NB4 (cell line): ENCODE measurements around the gene PLXNC1.

Experiments used
- DNase-seq: peaks from one replicate; pipeline ENCODE4 v3.0.0; 2010; ENCODE audit warnings: low read depth
- H3K4me3 ChIP-seq: one replicate; pipeline ENCODE4 v1.5.1; 2011; ENCODE audit warnings: mild to moderate bottlenecking, low read depth, low read length, moderate library complexity
- CTCF ChIP-seq: IDR thresholded peaks from one replicate; pipeline ENCODE4 v1.5.1; 2012; ENCODE audit warnings: low read depth, low read length
- MYC ChIP-seq: IDR thresholded peaks from 2 replicates; pipeline ENCODE4 v1.6.1; 2011; ENCODE audit warnings: low read depth, low read length
- POLR2A ChIP-seq: IDR thresholded peaks from 2 replicates; pipeline ENCODE4 v1.6.1; 2011; ENCODE audit warnings: mild to moderate bottlenecking; ENCODE audit not compliant: insufficient read length; ENCODE audit errors: extremely low read depth
- TF ChIP-seq, protein P1 (sequence below): IDR thresholded peaks from 2 replicates; pipeline ENCODE4 v1.6.1; 2011; ENCODE audit warnings: low read depth, low read length

The PLXNC1 gene

DNA sequence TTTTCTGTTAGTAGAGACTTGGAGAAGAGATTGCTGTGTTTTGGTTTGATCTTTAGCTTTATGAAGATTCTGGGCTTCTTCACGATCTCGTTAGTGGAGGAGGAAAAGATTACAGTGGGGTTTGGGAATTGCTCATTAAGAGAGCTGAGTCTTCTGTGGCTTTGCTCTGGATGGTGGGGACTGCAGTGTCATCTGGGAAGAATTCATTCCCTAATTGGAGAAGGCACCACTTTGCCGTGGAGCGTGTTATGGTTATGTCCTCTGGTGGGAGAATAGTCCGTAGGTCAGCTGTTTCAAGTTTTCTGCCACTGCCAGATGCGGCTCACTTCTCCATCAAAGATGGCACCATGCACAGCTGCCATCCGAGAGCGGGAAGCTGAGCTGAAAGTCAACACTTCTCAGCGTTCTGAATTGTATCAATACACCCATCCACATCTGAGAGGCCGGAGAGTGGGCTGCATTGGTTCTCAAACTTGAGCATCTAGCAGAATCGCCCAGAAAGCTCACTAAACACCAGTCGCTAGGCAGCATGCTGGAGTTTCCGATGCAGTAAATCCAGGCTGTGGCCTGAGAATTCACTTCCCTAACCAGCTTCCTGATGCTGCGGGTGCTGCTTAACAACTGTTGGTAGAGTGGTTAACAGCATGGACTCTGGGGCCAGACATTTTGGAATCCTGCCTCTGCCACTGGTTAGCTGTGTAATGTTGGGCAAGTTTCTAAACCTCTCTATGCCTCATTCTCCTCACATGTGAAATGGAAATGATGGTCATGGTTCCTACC, 117.8 kb downstream of the PLXNC1 start:
- TF ChIP-seq MYC = no peak
- TF ChIP-seq, protein P1, sequence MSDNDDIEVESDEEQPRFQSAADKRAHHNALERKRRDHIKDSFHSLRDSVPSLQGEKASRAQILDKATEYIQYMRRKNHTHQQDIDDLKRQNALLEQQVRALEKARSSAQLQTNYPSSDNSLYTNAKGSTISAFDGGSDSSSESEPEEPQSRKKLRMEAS = no peak
- no peak for TF ChIP-seq POLR2A
- no peak for TF ChIP-seq CTCF
- DNase-seq = peak; percentile 23

DNA sequence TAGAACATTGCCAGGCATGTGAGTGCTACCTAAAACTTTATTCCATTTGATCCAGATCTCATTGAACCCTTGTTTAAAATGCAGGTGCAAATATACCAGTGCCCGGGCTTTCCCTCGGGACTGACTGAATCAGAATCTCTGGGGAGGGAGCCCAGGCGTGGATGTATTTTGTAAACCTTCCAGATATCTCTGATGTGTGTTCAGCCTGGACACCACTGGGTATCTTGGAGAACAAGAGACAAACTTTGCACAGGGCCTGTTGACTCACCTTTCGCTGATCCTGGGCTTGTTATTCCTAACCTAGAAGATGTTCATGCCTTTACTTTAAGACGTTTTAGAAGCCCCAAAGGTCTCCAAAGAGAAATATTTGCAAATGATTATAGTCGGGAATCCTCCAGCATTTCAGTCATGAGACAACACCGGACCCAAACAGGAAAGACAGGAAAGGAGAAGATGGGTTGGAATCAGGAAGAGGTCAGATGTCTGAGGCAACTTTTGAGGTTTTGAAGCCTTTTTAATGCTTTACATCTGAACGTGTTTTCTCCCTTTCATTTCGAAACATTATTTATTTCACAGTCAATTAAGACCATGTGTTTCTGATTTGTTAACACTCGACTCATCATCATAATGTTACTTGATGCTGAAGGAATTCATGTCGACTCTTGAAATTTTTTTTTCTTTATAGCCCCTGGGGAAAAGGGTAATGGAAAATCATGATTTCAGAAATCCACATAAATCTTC, 118.6 kb downstream of the PLXNC1 start:
- TF ChIP-seq, protein P1 = peak; percentile 33; the same call in 1 of the 2 replicates
- TF ChIP-seq CTCF = no peak
- DNase-seq = peak; percentile 59

More for the DNA sequence above, 117.8 kb downstream of the PLXNC1 start:
- no peak overlapping the region for H3K4me3 ChIP-seq

DNA sequence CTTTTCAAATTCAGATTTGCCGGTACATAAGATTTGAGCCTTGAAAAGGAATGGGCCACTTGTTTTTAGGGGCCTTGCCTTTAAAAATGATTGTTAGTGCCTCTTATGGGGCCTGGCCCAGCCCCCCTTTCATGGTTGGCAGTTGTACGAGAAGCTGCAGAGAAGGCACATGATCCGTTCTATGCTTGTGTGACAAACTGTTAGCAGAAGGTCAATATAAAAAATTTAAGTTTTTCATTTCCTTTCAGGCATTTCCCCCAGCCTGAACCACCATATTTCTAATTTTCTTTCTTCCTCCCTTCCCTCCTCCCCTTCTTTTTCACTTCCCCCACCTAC, 119.1 kb downstream of the PLXNC1 start:
- H3K4me3 ChIP-seq = no peak overlapping the region
- TF ChIP-seq POLR2A (no peak), CTCF (no peak), MYC (no peak)
- TF ChIP-seq, protein P1 = no peak
- DNase-seq = no peak

More for the DNA sequence above, 118.6 kb downstream of the PLXNC1 start:
- no peak overlapping the region for H3K4me3 ChIP-seq

DNA sequence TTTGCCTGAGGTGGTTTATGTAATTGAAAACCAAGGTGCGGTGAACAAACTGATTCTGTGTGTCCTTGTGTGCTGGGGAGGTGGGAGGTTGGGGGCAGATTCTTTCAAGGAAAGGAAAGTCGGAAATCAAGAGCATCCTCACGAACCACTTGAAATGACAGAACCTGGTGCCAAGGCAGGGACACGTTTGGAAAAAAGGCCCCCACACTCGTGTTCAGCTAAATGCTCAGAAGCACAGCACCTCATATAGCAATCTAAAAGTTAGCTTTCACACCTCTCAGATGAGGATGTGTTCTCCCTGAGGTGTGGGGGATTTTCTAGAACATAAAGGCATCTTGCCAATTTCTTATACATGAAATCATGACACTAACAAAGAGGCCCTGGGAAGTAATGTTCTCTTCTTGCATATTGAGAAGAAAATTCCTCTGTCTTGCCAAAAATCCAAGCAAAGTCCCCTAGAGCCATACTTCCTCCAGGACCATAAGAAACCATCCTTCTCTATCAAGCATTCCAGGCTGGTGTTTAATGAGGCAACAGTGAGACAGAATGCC, 119.6 kb downstream of the PLXNC1 start:
- TF ChIP-seq, protein P1 = no peak
- TF ChIP-seq POLR2A (no peak), MYC (no peak), CTCF (no peak)
- DNase-seq = no peak

DNA sequence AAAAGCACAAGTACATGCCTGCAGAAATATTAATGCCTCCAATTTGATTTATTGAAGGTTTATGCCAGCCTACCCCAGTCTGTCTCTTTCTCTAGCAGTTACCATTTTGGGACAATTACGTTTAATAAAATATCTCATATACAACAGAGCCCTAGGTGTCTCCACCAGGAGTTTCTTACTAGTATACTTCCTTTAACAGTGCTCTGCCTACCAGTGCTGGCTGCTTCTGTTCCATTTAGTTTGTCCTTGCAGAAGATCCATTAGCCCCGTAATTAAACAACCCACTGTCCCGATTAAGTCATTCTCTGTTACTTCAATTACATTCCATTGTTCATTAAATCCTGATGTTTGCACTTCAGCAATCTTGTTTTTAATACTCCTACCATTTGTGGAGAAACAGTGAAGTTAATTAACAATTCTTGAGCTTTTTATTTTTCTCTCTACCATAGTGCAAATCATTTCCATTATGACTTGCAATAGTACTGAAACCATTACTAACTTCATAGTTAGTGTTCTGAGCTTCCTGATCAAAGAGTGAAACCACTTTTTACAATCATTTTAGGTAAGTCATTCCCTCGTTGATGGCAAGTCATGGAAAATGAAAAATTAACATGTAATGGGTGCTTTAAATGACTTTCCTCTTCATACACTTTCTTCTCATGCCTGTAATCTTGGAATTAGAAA, 121.1 kb downstream of the PLXNC1 start:
- DNase-seq = no peak
- H3K4me3 ChIP-seq = no peak overlapping the region
- TF ChIP-seq, protein P1 = no peak
- TF ChIP-seq POLR2A (no peak), CTCF (no peak), MYC (no peak)

More for the DNA sequence above, 119.6 kb downstream of the PLXNC1 start:
- H3K4me3 ChIP-seq = no peak overlapping the region
